Measurements from ENCODE around the gene CYFIP1. TPM values are rescaled to one million over a fixed set of nuclear protein-coding genes. Genes with fewer than 3 reads are reported as not detected.

The CYFIP1 gene
- polyA plus RNA-seq, 3 donors: 47.1 to 85.5 (median 63.8) TPM

DNA sequence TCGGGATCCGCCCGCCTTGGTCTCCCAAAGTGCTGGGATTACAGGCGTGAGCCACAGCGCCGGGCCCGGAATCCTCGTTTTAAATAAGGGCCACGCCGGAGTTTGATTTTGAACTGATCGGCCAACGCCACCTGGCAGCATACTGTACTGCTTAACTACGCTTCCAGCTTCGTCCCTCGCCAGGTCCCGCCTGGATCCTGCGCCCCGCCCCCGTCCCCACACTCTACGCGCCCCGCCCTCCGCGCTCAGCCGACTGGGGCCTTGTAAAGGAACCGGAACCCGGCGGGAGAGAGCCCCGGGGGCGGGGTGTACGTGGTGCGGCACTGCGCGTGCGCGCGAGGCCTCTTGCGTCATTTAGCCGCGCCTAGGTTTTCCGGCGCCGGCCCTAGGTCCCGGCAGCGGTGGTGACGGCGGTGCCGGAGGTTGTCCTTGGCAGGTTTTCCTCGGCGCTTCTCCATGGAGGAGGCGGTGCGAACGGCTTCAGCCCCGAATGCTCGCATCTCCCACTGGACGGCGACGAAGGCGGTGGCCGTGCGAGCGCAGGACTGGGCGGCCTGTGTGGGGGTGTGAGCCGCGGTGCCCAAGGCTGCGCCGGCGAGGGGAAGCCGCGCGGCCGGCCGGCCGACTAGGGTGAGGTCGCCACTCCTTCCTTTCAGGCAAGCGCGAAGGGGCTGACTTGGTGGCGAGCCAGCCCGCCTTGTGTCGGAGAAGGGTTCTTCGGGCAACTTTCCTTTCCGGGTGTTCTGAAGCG lies 141.7 kb downstream of the CYFIP1 start, which contains the start of gene NIPA2:
Gene NIPA2 (plus strand): TSS at position 375 of the 751 bp plus-strand sequence. CDS start 13,066 bp downstream, outside the sequence.
- peak within 1 kb of the TSS; percentile 92 to 95 (median 95) for H3K27ac Mint-ChIP-seq

More for the DNA sequence above, 141.7 kb downstream of the CYFIP1 start, which contains the start of gene NIPA2:
- WGBS (ENCODE audit: insufficient coverage): under 1% methylated on average over 83 of the region's 83 CpGs
- Histone ChIP-seq H3K27me3 (ENCODE audit: control insufficient read depth in 2 of 2, insufficient read depth in 2 of 2, low read length in 2 of 2) (no peaks in the 10 kb centered on the region), H2AFZ (ENCODE audit: insufficient read depth, low read depth, low read length, poor library complexity, severe bottlenecking) (peak within 1 kb of the TSS; percentile 83), H3K9ac (ENCODE audit: insufficient read depth, low read length, poor library complexity, severe bottlenecking) (peak within 1 kb of the TSS; percentile 91), H4K20me1 (ENCODE audit: insufficient read depth, low read length) (peaks cover 37% of the 10 kb centered on the region), H3K4me2 (replicated peaks; ENCODE audit: extremely low read depth, low read length, poor library complexity, severe bottlenecking) (peak within 1 kb of the TSS; percentile 93), H3K4me3 (replicated peaks in 1 of 3; ENCODE audit: low read depth in 2 of 3, low read length in 3 of 3) (peak within 1 kb of the TSS; percentile 88 to 98 (median 93)), H3K79me2 (ENCODE audit: insufficient read depth, low read length) (peaks cover 50% of the 10 kb centered on the region), H3K4me1 (ENCODE audit: control insufficient read depth in 1 of 2, insufficient read depth in 2 of 2, low read length in 2 of 2) (peaks cover 16 to 22% of the 10 kb centered on the region in 2 donors), H3K27ac (ENCODE audit: low read depth in 1 of 2, low read length in 2 of 2) (peak within 1 kb of the TSS; percentile 96), H3K9me3 (replicated peaks in 1 of 2; ENCODE audit: control insufficient read depth in 1 of 2, insufficient read depth in 1 of 2, low read length in 2 of 2) (no peaks in the 10 kb centered on the region), H3K36me3 (replicated peaks in 1 of 2; ENCODE audit: control insufficient read depth in 1 of 2, insufficient read depth in 2 of 2, low read length in 2 of 2) (peaks cover 2 to 12% of the 10 kb centered on the region in 2 donors)
- Mint-ChIP-seq H3K4me3 (peak within 1 kb of the TSS; percentile 88 to 94), H3K36me3 (peaks cover 11 to 17% of the 10 kb centered on the region in 2 donors), H3K4me1 (peaks cover 37% of the 10 kb centered on the region), H3K27me3 (ENCODE audit: low read depth in 3 of 3) (peaks cover 0 to 3% (median 0%) of the 10 kb centered on the region in 3 donors), H3K9me3 (peaks cover 0 to under 1% (median 0%) of the 10 kb centered on the region in 7 donors)
- peak; percentile 96 to 99 (median 98) for DNase-seq
- no peak for TF ChIP-seq CTCF (IDR thresholded peaks at IDR 0.05)
- intact Hi-C loops (cut with micrococcal nuclease): loop anchor here in 1 of 2 donors (5.0 kb wide), 1 partner anchor 199 kb away; the partner anchor contains the start of gene TUBGCP5
